HepG2 (cell line): ENCODE data around the gene LYSMD1. TPM values are rescaled to one million over a fixed set of nuclear protein-coding genes. Genes with fewer than 3 reads are reported as not detected.
A peak's percentile ranks its signal among the peaks of the same experiment; 100 is the strongest.

Source experiments
- CREM ChIP-seq, 2 experiments: sonication (generic) in 1 of 2; formaldehyde crosslinking in 1 of 2; IDR thresholded peaks; 2 replicates each; pipeline versions ENCODE4 v1.4.0 to v1.6.1; 2016 to 2020; ENCODE audit warnings: antibody characterized with exemption in 1 of 2, mild to moderate bottlenecking in 1 of 2, missing genetic modification reagents in 1 of 2
- ERF ChIP-seq: IDR thresholded peaks from 2 replicates; pipeline ENCODE4 v1.6.1; 2018; ENCODE audit warnings: missing biosample characterization, missing genetic modification reagents
- GZF1 ChIP-seq: sonication (generic); formaldehyde crosslinking; IDR thresholded peaks from 2 replicates; pipeline ENCODE4 v1.5.1; 2020; ENCODE audit warnings: mild to moderate bottlenecking, missing genetic modification reagents
- SNAPC4 ChIP-seq: sonication (generic); formaldehyde crosslinking; IDR thresholded peaks from 2 replicates; pipeline ENCODE4 v1.4.0; 2020; ENCODE audit warnings: mild to moderate bottlenecking, missing genetic modification reagents
- YEATS4 ChIP-seq: sonication (generic); formaldehyde crosslinking; IDR thresholded peaks from 2 replicates; pipeline ENCODE4 v1.4.0; 2020; ENCODE audit warnings: missing genetic modification reagents, borderline replicate concordance
- ZNF335 ChIP-seq: sonication (generic); formaldehyde crosslinking; IDR thresholded peaks from 2 replicates; pipeline ENCODE4 v1.4.0; 2020; ENCODE audit warnings: missing genetic modification reagents
- ZNF597 ChIP-seq: sonication (generic); formaldehyde crosslinking; IDR thresholded peaks from 2 replicates; pipeline ENCODE4 v1.5.0; 2020; ENCODE audit warnings: missing genetic modification reagents
- ZNF792 ChIP-seq: IDR thresholded peaks from 2 replicates; pipeline ENCODE4 v1.6.1; 2016
- polyA plus RNA-seq, 8 experiments: library from polyadenylated mRNA; depleted of rRNA in 3 of 8; stranded (reverse) in 7 of 8; unstranded in 1 of 8; fragments of >200 nt; fragmentation: Illumina TruSeq in 4 of 8; extraction: Trizol in 4 of 8; gene quantifications; 2 replicates each; pipeline versions ENCODE4 v1.2.1 to v1.2.3, GENCODE V29; 2011 to 2016; ENCODE audit warnings: low read depth in 4 of 8, missing spikeins in 1 of 8, mixed read lengths in 1 of 8; ENCODE audit not compliant: insufficient read depth in 1 of 8
- total RNA-seq, 5 experiments: library from RNA; depleted of rRNA; stranded (reverse); fragments of >200 nt; fragmentation: Illumina TruSeq; extraction: Trizol; gene quantifications; 2 replicates each; pipeline ENCODE4 v1.2.3, GENCODE V29; 2016; ENCODE audit warnings: low read depth in 1 of 5
- TF ChIP-seq, protein P1 (sequence below), 2 experiments: sonication (generic) in 1 of 2; formaldehyde crosslinking in 1 of 2; IDR thresholded peaks; 2 replicates each; pipeline versions ENCODE4 v1.6.1 to v1.9.0; 2014 to 2022; ENCODE audit warnings: antibody characterized with exemption in 1 of 2, borderline replicate concordance in 1 of 2, inconsistent platforms in 1 of 2, low read depth in 1 of 2, missing genetic modification reagents in 1 of 2
- TF ChIP-seq, protein P2 (sequence below), 2 experiments: sonication (generic) in 1 of 2; formaldehyde crosslinking in 1 of 2; IDR thresholded peaks; 2 replicates each; pipeline versions ENCODE4 v1.4.0 to v1.6.1; 2016 to 2020; ENCODE audit warnings: borderline replicate concordance in 1 of 2, low read depth in 1 of 2, mild to moderate bottlenecking in 1 of 2, missing genetic modification reagents in 1 of 2

Gene LYSMD1
- total and polyA plus RNA-seq, 2 of the 13 experiments (the other 11 are each of a cell fraction or from before 2014, with no cell fraction given): 3.8 to 4.8 TPM

DNA sequence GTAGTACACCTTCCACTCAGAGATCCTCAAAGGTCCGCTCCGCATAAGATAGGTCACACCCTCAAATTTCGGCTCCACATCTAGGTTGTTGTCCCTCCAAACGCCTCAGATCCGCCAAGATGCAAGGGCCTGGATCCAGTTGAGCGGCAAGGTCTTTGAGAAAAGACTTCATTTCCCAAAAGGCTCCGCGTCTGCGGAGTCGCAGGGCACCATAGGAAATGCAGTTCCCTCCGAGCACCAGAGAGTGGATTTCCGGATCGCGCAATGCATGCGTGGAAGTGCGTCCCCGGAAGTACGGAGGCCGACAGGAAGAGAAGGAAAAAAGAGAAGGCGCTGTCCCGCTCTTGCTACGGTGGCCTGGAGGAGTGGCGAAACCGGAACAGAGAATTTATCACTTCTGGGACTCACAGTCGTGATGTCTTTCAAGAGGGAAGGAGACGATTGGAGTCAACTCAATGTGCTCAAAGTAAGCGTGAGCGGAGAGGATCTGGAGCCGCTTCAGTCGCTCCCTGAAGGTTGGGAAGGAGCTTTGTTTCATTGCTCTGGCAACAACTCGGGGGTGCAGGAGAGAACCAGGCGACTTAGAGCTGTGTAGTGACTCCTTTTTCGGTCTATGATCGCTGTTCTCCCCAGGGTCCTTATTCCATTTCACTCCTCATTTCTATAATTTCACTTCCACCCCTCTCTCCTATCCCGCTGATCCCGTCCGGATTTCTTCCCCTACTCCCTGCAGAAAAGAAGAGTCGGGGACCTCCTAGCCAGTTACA, at the start of gene LYSMD1, which contains the start of gene SCNM1 (continued):
- TF ChIP-seq, protein P1, sequence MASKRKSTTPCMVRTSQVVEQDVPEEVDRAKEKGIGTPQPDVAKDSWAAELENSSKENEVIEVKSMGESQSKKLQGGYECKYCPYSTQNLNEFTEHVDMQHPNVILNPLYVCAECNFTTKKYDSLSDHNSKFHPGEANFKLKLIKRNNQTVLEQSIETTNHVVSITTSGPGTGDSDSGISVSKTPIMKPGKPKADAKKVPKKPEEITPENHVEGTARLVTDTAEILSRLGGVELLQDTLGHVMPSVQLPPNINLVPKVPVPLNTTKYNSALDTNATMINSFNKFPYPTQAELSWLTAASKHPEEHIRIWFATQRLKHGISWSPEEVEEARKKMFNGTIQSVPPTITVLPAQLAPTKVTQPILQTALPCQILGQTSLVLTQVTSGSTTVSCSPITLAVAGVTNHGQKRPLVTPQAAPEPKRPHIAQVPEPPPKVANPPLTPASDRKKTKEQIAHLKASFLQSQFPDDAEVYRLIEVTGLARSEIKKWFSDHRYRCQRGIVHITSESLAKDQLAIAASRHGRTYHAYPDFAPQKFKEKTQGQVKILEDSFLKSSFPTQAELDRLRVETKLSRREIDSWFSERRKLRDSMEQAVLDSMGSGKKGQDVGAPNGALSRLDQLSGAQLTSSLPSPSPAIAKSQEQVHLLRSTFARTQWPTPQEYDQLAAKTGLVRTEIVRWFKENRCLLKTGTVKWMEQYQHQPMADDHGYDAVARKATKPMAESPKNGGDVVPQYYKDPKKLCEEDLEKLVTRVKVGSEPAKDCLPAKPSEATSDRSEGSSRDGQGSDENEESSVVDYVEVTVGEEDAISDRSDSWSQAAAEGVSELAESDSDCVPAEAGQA (IDR thresholded peaks at IDR 0.05; ENCODE audit: low read depth): peak; percentile 54; the same call in 1 of the 2 replicates
- TF ChIP-seq, protein P1 (CRISPR knock-in tag; IDR thresholded peaks at IDR 0.05; ENCODE audit: borderline replicate concordance): no peak
- TF ChIP-seq ERF (CRISPR knock-in tag) (peak; percentile 81), SNAPC4 (peak; percentile 61; the same call in 1 of the 2 replicates), ZNF792 (CRISPR knock-in tag) (peak; percentile 72), CREM (IDR thresholded peaks at IDR 0.05) (peak; percentile 100), CREM (CRISPR knock-in tag; IDR thresholded peaks at IDR 0.05) (peak; percentile 38; the same call in 1 of the 2 replicates), YEATS4 (CRISPR knock-in tag) (peak; percentile 73), GZF1 (0 out of 2 replicates have a peak, but pooled peaks have one; percentile 51), ZNF335 (CRISPR knock-in tag) (peak; percentile 94), ZNF597 (CRISPR knock-in tag) (peak; percentile 95)
- TF ChIP-seq, protein P2, sequence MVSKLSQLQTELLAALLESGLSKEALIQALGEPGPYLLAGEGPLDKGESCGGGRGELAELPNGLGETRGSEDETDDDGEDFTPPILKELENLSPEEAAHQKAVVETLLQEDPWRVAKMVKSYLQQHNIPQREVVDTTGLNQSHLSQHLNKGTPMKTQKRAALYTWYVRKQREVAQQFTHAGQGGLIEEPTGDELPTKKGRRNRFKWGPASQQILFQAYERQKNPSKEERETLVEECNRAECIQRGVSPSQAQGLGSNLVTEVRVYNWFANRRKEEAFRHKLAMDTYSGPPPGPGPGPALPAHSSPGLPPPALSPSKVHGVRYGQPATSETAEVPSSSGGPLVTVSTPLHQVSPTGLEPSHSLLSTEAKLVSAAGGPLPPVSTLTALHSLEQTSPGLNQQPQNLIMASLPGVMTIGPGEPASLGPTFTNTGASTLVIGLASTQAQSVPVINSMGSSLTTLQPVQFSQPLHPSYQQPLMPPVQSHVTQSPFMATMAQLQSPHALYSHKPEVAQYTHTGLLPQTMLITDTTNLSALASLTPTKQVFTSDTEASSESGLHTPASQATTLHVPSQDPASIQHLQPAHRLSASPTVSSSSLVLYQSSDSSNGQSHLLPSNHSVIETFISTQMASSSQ (IDR thresholded peaks at IDR 0.05; ENCODE audit: low read depth): peak; percentile 56; the same call in 1 of the 2 replicates
- TF ChIP-seq, protein P2 (CRISPR knock-in tag; IDR thresholded peaks at IDR 0.05; ENCODE audit: borderline replicate concordance): peak; percentile 80
